Globus pallidus (tissue), 1 donor: ENCODE measurements around the gene NEK3.
"Not testable (repeated sequence)": the region's sequence is repeated elsewhere in the genome, so short reads cannot be mapped to it uniquely, and the experiment has no call there.

Experiments used
- DNase-seq: peaks from one replicate; pipeline ENCODE4 v3.0.0-alpha.2; 2015; ENCODE audit warnings: low spot score

Gene NEK3

GRCh38 chr13:52169839-52170238, 10.4 kb upstream of the NEK3 start:
- DNase-seq: no peak

- no peak for DNase-seq
Observed at GRCh38 chr13:52165411-52165810, 6.0 kb upstream of the NEK3 start.

- peak; percentile 77 for DNase-seq
Observed at GRCh38 chr13:52164989-52165388, 5.6 kb upstream of the NEK3 start.

- not testable (repeated sequence) for DNase-seq
Observed at GRCh38 chr13:52163878-52164277, 4.5 kb upstream of the NEK3 start.

GRCh38 chr13:52162279-52163101, 3.1 kb upstream of the NEK3 start:
- no peak for DNase-seq

GRCh38 chr13:52161181-52161646, 1.8 kb upstream of the NEK3 start:
- DNase-seq: no peak

GRCh38 chr13:52160506-52160905, 1.1 kb upstream of the NEK3 start:
- no peak for DNase-seq

- DNase-seq: no peak
Observed at GRCh38 chr13:52160053-52160452, 656 bp upstream of the NEK3 start.

GRCh38 chr13:52158629-52159158, 703 bp downstream of the NEK3 start:
- peak; percentile 47 for DNase-seq

GRCh38 chr13:52156724-52157261, 2.6 kb downstream of the NEK3 start:
- no peak for DNase-seq

GRCh38 chr13:52155177-52155576, 4.2 kb downstream of the NEK3 start:
- DNase-seq: no peak

- DNase-seq: no peak
Observed at GRCh38 chr13:52147225-52147624, 12.2 kb downstream of the NEK3 start.

GRCh38 chr13:52141299-52141698, 18.1 kb downstream of the NEK3 start:
- no peak for DNase-seq

GRCh38 chr13:52137489-52137888, 21.9 kb downstream of the NEK3 start:
- DNase-seq: no peak

- no peak for DNase-seq
Observed at GRCh38 chr13:52136763-52137162, 22.6 kb downstream of the NEK3 start.

- no peak for DNase-seq
Observed at GRCh38 chr13:52130641-52131040, 28.8 kb downstream of the NEK3 start.

GRCh38 chr13:52128714-52129700, 30.4 kb downstream of the NEK3 start, which contains the start of gene NEK5:
NEK5 (minus strand) TSS chr13:52129073; CDS start chr13:52127482, 1,591 bp downstream.
- peak; percentile 44 for DNase-seq

- DNase-seq: peak; percentile 73
Observed at GRCh38 chr13:52127783-52128702, 31.4 kb downstream of the NEK3 start.

- DNase-seq: no peak
Observed at GRCh38 chr13:52127378-52127777, 32.0 kb downstream of the NEK3 start.

GRCh38 chr13:52125547-52125946, 33.9 kb downstream of the NEK3 start:
- DNase-seq: no peak

- no peak for DNase-seq
Observed at GRCh38 chr13:52118595-52118994, 40.8 kb downstream of the NEK3 start.
